Measurements from ENCODE around the gene CACYBP. TPM values are rescaled to one million over a fixed set of nuclear protein-coding genes. Genes with fewer than 3 reads are reported as not detected.

CACYBP gene, protein sequence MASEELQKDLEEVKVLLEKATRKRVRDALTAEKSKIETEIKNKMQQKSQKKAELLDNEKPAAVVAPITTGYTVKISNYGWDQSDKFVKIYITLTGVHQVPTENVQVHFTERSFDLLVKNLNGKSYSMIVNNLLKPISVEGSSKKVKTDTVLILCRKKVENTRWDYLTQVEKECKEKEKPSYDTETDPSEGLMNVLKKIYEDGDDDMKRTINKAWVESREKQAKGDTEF
- 301 and 310 TPM in 2 replicates for total RNA-seq

DNA sequence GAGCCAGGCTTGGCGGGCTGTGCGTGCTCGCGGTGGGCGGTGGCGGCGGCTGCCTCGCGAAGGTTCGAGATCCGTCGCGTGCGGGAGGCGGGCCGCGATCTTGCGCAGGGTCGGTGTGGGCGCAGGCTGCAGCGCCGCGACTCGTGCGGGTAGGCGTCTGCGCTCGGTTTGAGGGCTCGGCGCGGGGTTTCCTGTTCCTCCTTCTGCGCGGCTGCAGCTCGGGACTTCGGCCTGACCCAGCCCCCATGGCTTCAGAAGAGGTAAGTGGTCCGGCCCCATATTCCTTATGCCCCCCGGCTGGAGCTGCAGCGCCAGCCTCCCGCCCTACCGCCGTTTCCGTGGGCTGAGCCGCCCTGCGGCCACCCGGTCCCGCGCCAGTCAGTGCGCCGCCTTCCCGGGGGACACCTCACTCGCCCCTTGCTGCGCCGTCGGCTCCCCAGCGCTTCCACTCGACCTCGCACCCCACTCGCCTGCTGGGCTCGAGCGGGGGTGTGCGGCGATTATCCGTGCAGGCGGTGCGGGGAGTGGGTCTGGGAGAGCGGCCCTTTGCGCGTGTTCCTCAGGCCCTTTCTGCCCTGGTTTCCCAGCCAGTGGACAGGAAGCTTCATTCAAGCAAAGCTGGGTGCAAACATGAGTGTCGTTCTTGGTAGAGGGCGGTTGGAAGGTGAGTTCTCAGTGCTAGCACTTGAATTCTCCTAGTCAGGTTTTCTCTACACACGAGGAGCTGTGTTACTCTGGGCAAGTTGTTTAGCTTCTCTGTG is at the start of gene CACYBP:
Gene CACYBP (plus strand): TSS at position 12 of the 761 bp plus-strand sequence. CDS start 234 bp downstream, at position 246.

DNA sequence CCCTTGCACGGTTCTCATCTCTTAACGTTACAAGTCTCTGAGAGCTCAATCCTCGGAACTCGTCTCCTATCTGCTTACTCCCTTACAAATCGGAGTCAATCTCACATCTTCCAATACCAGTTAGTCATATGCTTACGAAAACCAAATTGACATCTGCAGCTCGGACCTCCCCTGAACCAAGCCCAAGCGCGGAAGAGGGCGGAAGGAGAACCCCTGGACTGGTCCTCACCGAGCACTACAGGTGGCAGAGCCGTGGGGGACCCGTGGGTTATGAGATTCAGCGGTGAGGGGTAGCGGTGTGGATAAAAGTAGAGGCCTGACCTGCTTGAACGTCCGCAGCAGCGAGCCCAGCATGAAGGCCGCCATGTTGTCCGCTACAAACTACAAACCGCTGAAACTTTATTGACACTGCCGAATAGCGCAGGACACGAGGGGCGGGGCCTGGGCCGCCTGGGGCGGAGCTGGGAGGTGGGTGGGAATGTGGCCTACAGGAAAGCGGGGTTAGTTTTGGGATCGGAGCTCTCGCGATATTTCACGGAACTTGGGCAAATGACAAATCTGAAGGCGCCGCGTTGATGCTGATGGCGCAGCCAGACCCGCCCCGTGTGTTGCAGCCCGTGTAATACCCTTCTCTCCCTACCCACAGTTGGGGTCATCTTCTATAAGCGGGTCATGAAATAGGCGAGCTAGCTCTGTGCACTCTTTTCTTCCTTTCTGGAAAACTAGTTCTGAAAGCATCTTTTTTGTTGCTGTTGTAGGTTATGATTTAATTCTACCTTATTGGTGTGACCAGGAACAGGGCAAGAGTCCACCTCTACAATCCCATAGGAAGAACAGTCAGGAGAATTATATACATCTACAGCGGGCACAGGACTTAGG is 23.5 kb downstream of the CACYBP start, which contains the start of gene MRPS14:
Gene MRPS14 (minus strand): TSS at position 383 of the 879 bp plus-strand sequence. CDS start 17 bp downstream, at position 366.

Other genes with a start within 250 kb of the CACYBP start
- gene MRPS14, start 23.5 kb downstream of the CACYBP start, total RNA-seq = 17.7 and 24.3 TPM in 2 replicates
- not detected in 2 replicates for gene TNN, start 67.9 kb downstream of the CACYBP start, total RNA-seq
- 6.8 and 13.2 TPM in 2 replicates for gene KIAA0040, start 192.8 kb downstream of the CACYBP start, total RNA-seq

Data from nasal cavity respiratory epithelium epithelial cell of viscerocranial mucosa (primary cell).